Measurements from ENCODE around the gene EPHA7.

- TF ChIP-seq REST (IDR thresholded peaks at IDR 0.05) (no peak), RXRA (IDR thresholded peaks at IDR 0.05) (no peak)
- TF ChIP-seq, protein P1, sequence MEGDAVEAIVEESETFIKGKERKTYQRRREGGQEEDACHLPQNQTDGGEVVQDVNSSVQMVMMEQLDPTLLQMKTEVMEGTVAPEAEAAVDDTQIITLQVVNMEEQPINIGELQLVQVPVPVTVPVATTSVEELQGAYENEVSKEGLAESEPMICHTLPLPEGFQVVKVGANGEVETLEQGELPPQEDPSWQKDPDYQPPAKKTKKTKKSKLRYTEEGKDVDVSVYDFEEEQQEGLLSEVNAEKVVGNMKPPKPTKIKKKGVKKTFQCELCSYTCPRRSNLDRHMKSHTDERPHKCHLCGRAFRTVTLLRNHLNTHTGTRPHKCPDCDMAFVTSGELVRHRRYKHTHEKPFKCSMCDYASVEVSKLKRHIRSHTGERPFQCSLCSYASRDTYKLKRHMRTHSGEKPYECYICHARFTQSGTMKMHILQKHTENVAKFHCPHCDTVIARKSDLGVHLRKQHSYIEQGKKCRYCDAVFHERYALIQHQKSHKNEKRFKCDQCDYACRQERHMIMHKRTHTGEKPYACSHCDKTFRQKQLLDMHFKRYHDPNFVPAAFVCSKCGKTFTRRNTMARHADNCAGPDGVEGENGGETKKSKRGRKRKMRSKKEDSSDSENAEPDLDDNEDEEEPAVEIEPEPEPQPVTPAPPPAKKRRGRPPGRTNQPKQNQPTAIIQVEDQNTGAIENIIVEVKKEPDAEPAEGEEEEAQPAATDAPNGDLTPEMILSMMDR (IDR thresholded peaks at IDR 0.05; ENCODE audit: low read depth, low read length, missing input control), result no peak
Observed at GRCh38 chr6:93219447-93219846, 199.9 kb downstream of the EPHA7 start.

Measured in liver (tissue), 3 donors.